Epithelial cell of esophagus (primary cell): ENCODE measurements around the gene LACRT.
A peak's percentile ranks its signal among the peaks of the same experiment; 100 is the strongest.
"Not testable (repeated sequence)": the region's sequence is repeated elsewhere in the genome, so short reads cannot be mapped to it uniquely, and the experiment has no call there.

ENCODE experiments used
- DNase-seq: peaks from one replicate; pipeline ENCODE4 v3.0.0; 2010; ENCODE audit warnings: low read depth
- H3K4me3 ChIP-seq: 2 replicates; pipeline ENCODE4 v1.5.1; 2011; ENCODE audit warnings: mild to moderate bottlenecking, low read length, control low read depth
- CTCF ChIP-seq: IDR thresholded peaks from 2 replicates; pipeline ENCODE4 v1.5.1; 2011; ENCODE audit warnings: low read depth, mild to moderate bottlenecking, low read length, control low read depth, inconsistent platforms; ENCODE audit not compliant: insufficient read depth; ENCODE audit errors: missing control alignments

LACRT gene, protein sequence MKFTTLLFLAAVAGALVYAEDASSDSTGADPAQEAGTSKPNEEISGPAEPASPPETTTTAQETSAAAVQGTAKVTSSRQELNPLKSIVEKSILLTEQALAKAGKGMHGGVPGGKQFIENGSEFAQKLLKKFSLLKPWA

GRCh38 chr12:54634795-54635194 lies at the start of gene LACRT:
Gene LACRT, minus strand, starts transcription at chr12:54634895. Its CDS starts 54 bp downstream, at chr12:54634841.
- H3K4me3 ChIP-seq, result no peak within 1 kb of the TSS
- no peak for TF ChIP-seq CTCF
- DNase-seq, result no peak

- no peak for DNase-seq
- no peak for TF ChIP-seq CTCF
- no peak overlapping the region for H3K4me3 ChIP-seq
These were observed 48.7 kb upstream of the LACRT start for GRCh38 chr12:54683398-54683797.

DNA sequence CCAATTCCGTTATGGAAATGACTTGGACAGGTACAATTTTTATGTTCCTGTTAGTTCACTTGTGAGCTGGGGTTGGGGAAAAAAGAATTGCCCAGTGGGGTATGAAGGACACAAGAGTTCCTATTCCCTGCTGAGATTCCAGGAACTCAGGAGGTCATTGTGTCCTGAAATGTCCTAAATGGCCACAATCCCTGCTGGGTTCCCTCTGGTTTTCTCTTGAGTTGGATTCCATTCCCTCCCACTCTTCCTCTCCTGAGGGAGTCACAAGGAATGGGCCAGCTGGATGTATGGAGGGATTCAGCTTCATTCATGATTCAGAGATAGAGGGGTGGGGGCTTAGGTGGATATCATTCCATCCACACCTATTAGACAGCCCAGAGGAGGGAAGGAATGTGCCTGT lies 48.0 kb upstream of the LACRT start:
- DNase-seq, result no peak
- TF ChIP-seq CTCF, result no peak
- no peak overlapping the region for H3K4me3 ChIP-seq

DNA sequence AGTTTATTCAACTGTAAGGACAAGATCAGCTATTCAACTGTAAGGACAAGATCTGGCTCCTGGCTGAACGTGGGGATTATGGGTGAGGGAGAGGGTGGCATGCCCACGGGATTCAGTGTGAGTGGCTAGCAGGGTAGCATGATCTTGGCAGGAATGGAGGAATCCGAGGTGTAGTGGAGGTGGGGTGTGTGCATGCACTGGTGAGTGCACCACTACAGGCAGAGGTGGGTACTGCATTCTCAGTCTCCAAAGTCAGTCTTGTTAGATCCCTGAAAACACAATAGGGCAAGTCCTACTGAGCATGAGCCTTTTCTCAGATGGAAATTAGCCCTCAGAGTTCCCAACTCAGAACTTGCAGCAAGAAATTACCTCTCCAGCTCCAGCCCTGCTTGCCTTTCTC lies 45.7 kb upstream of the LACRT start:
- no peak overlapping the region for H3K4me3 ChIP-seq
- peak; percentile 49 for DNase-seq
- TF ChIP-seq CTCF, result peak; percentile 63

- H3K4me3 ChIP-seq, result no peak overlapping the region
- TF ChIP-seq CTCF, result no peak
- DNase-seq, result no peak
These were observed 43.4 kb upstream of the LACRT start for GRCh38 chr12:54678131-54678530.

DNA sequence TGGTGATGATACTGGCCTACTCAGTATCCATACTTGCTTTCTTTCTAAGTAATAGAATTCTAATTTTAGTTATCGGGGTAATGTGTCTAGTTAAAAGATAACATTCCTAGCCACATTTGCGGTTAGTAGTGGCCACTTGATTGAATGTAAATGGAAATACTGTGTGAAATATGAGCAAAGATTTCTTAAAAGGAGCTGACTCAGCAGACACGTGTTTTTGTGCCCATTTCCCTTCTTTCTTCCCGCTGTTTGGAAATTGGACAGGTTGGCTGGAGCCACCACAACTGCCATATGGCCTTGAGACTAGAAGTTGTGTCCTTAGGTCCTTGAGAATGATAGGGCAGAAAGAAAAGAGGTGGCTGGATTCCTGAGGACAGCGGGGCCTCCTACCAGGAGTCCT lies 33.2 kb upstream of the LACRT start:
- no peak overlapping the region for H3K4me3 ChIP-seq
- no peak for TF ChIP-seq CTCF
- no peak for DNase-seq

DNA sequence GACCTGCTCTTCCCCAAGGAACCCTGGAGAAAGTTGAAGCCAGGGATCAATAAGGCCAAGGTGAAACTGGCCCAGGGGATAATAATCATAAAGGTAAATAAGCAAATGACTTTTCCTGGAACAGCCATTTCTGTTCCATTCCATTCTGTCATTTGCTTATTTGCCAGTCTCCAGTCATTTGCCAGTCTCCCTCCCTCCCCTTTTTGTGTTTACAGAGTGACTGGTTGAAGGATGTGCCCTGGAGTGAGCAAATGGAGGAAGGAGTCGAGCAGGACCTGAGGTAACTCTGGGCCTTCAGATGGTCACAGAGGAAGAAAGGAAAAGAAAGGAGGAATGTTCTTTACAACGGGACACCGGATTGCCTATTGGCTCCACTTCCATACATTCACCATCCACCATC lies 31.3 kb upstream of the LACRT start:
- no peak overlapping the region for H3K4me3 ChIP-seq
- DNase-seq, result no peak
- no peak for TF ChIP-seq CTCF

- DNase-seq, H3K4me3 ChIP-seq: not testable (repeated sequence)
These were observed 30.4 kb upstream of the LACRT start for GRCh38 chr12:54665022-54665635.
